Measurements from ENCODE around the gene CGNL1.

Gene CGNL1

DNA sequence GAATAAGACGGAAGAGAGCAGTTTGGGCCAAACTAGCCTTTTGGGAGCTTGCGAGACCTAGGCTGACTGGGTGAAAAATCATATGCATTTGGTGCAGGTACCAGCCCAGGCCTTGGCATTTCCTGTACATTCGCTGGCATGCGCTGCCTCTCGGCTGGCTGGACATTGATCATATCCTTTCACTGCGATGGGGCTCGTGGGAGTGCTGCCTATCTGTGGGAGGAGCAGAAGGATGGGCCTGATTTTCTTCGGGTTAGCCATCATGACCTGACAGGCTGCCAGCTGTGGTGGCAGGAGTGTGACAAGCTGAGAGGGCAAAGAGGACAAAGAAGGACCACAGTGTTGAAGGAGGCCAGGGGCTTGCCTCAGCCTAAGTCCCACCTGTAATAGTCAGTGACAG lies 14.3 kb downstream of the CGNL1 start:
- H3K36me3 ChIP-seq (replicated peaks; ENCODE audit: insufficient read depth, low read length): no peaks in the 10 kb centered on the region
- H3K4me2 ChIP-seq (ENCODE audit: low read depth, low read length): no peak overlapping the region
- H3K9ac ChIP-seq (ENCODE audit: low read length): no peak overlapping the region
- no peak overlapping the region for H3K4me3 ChIP-seq (ENCODE audit: low read length)
- H3F3A ChIP-seq (ENCODE audit: insufficient read depth, low read length): no peaks in the 10 kb centered on the region
- H3K9me3 ChIP-seq (replicated peaks; ENCODE audit: insufficient read depth, low read length): no peaks in the 10 kb centered on the region
- no peak for TF ChIP-seq CTCF (IDR thresholded peaks at IDR 0.05; ENCODE audit: low read length)
- H3K4me1 ChIP-seq (ENCODE audit: low read length): no peaks in the 10 kb centered on the region
- no peak overlapping the region for H3K27ac ChIP-seq (ENCODE audit: low read length)
- no peaks in the 10 kb centered on the region for H3K27me3 ChIP-seq (replicated peaks; ENCODE audit: insufficient read depth, low read length)
- H3K9me2 ChIP-seq (replicated peaks; ENCODE audit: insufficient read depth, low read length): no peaks in the 10 kb centered on the region
- no peak overlapping the region for H2AFZ ChIP-seq (ENCODE audit: low read length)
- DNase-seq: no peak
- no peaks in the 10 kb centered on the region for H4K20me1 ChIP-seq (ENCODE audit: insufficient read depth, low read length)
- no peaks in the 10 kb centered on the region for H3K79me2 ChIP-seq (ENCODE audit: low read length)

GRCh38 chr15:57391537-57391936 lies 15.2 kb downstream of the CGNL1 start:
- Histone ChIP-seq H3K79me2 (ENCODE audit: low read length) (no peaks in the 10 kb centered on the region), H3K27ac (ENCODE audit: low read length) (no peak overlapping the region), H3K27me3 (replicated peaks; ENCODE audit: insufficient read depth, low read length) (no peaks in the 10 kb centered on the region), H3K9ac (ENCODE audit: low read length) (no peak overlapping the region), H3K4me1 (ENCODE audit: low read length) (no peaks in the 10 kb centered on the region), H3K9me2 (replicated peaks; ENCODE audit: insufficient read depth, low read length) (no peaks in the 10 kb centered on the region), H2AFZ (ENCODE audit: low read length) (no peak overlapping the region), H3F3A (ENCODE audit: insufficient read depth, low read length) (no peaks in the 10 kb centered on the region), H3K9me3 (replicated peaks; ENCODE audit: insufficient read depth, low read length) (no peaks in the 10 kb centered on the region), H4K20me1 (ENCODE audit: insufficient read depth, low read length) (no peaks in the 10 kb centered on the region), H3K4me3 (ENCODE audit: low read length) (no peak overlapping the region), H3K4me2 (ENCODE audit: low read depth, low read length) (no peak overlapping the region), H3K36me3 (replicated peaks; ENCODE audit: insufficient read depth, low read length) (no peaks in the 10 kb centered on the region)
- DNase-seq: no peak
- TF ChIP-seq EZH2 (optimal IDR thresholded peaks at IDR 0.05; ENCODE audit: low read depth, low read length) (no peak), EZH2phosphoT487 (IDR thresholded peaks at IDR 0.05; ENCODE audit: low read length) (no peak), CTCF (IDR thresholded peaks at IDR 0.05; ENCODE audit: low read length) (no peak)

DNA sequence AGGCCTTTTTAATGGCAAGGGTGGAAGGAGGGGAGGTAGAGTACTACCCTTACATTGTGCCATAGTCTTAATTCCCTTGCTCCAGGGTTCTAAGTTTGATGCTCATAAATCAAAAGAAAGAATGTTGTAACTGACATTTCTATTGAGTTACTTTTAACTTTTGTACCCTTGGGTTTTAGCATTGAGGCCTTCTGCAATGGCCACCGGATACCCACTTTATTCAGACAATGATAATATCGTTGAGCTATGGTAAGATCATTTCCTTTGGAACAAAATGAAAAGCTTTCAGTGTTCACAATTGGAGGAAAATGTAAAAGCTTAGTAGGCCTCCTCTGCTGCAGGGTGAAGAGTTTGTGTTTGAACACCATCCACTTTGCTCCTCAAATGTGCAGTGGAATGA lies 16.8 kb downstream of the CGNL1 start:
- Histone ChIP-seq H3K4me3 (ENCODE audit: low read length) (no peak overlapping the region), H3K36me3 (replicated peaks; ENCODE audit: insufficient read depth, low read length) (no peaks in the 10 kb centered on the region), H3K79me2 (ENCODE audit: low read length) (no peaks in the 10 kb centered on the region), H2AFZ (ENCODE audit: low read length) (no peak overlapping the region), H3F3A (ENCODE audit: insufficient read depth, low read length) (no peaks in the 10 kb centered on the region), H3K27me3 (replicated peaks; ENCODE audit: insufficient read depth, low read length) (no peaks in the 10 kb centered on the region), H4K20me1 (ENCODE audit: insufficient read depth, low read length) (no peaks in the 10 kb centered on the region), H3K9me2 (replicated peaks; ENCODE audit: insufficient read depth, low read length) (no peaks in the 10 kb centered on the region), H3K9me3 (replicated peaks; ENCODE audit: insufficient read depth, low read length) (no peaks in the 10 kb centered on the region), H3K27ac (ENCODE audit: low read length) (no peak overlapping the region), H3K9ac (ENCODE audit: low read length) (no peak overlapping the region), H3K4me1 (ENCODE audit: low read length) (no peaks in the 10 kb centered on the region), H3K4me2 (ENCODE audit: low read depth, low read length) (no peak overlapping the region)
- no peak for DNase-seq
- TF ChIP-seq EZH2 (optimal IDR thresholded peaks at IDR 0.05; ENCODE audit: low read depth, low read length) (no peak), EZH2phosphoT487 (IDR thresholded peaks at IDR 0.05; ENCODE audit: low read length) (no peak), CTCF (IDR thresholded peaks at IDR 0.05; ENCODE audit: low read length) (no peak)

GRCh38 chr15:57395292-57395691 lies 19.0 kb downstream of the CGNL1 start:
- H3K27me3 ChIP-seq (replicated peaks; ENCODE audit: insufficient read depth, low read length): no peaks in the 10 kb centered on the region
- no peak for TF ChIP-seq CTCF (IDR thresholded peaks at IDR 0.05; ENCODE audit: low read length)
- no peak for TF ChIP-seq EZH2phosphoT487 (IDR thresholded peaks at IDR 0.05; ENCODE audit: low read length)
- no peak for TF ChIP-seq EZH2 (optimal IDR thresholded peaks at IDR 0.05; ENCODE audit: low read depth, low read length)
- no peaks in the 10 kb centered on the region for H3K79me2 ChIP-seq (ENCODE audit: low read length)
- H2AFZ ChIP-seq (ENCODE audit: low read length): no peak overlapping the region
- H3K4me3 ChIP-seq (ENCODE audit: low read length): no peak overlapping the region
- H3K4me1 ChIP-seq (ENCODE audit: low read length): no peaks in the 10 kb centered on the region
- no peak overlapping the region for H3K9ac ChIP-seq (ENCODE audit: low read length)
- no peak overlapping the region for H3K4me2 ChIP-seq (ENCODE audit: low read depth, low read length)
- no peaks in the 10 kb centered on the region for H3K9me3 ChIP-seq (replicated peaks; ENCODE audit: insufficient read depth, low read length)
- no peaks in the 10 kb centered on the region for H4K20me1 ChIP-seq (ENCODE audit: insufficient read depth, low read length)
- H3K27ac ChIP-seq (ENCODE audit: low read length): no peak overlapping the region
- H3F3A ChIP-seq (ENCODE audit: insufficient read depth, low read length): no peaks in the 10 kb centered on the region
- no peaks in the 10 kb centered on the region for H3K36me3 ChIP-seq (replicated peaks; ENCODE audit: insufficient read depth, low read length)
- no peak for DNase-seq
- H3K9me2 ChIP-seq (replicated peaks; ENCODE audit: insufficient read depth, low read length): no peaks in the 10 kb centered on the region
